ENCODE results near the gene MPV17L2.
"Not testable (repeated sequence)": the region's sequence is repeated elsewhere in the genome, so short reads cannot be mapped to it uniquely, and the experiment has no call there.

Gene MPV17L2

DNA sequence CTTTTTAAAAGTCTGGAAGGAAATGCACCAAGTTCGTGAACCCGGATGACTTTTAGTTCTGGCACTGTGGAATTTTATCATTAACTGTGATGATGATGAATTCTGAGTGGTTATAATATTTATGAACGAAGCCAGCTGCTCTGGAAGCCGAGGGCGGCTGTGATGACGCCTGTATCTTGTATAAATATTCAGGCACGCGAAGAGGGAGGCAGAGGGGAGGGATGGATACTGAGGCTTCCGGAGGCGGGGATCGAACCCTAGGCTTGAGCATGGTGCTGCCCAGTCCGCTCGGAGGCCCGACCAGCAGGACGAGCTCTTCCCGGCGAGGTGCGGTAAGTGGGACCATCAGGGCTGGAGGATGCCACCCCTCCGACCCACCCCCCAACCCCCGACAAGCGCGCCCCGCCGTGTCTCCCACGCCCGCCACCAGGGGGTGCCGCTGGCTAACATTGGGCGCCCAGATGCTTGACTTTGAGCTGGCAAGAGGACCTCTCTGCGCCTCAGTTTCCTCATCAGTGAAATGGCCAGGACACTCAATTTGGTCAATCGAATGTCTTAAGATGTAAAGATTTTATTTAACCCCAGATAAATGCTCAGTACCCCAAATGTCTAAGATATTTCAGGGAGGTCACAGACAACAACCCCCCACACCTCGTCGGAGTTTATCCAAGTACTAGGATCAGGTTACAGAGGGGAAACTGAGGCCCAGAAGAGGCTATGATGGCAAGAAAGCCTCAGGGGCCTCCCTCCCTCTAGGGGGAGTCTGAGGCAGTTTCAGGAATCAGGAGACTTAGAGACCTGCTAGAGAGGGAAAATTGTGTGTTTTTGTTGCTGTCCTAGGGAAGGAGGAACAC is 15.3 kb downstream of the MPV17L2 start:
- peak in 1 of 10 donors; percentile 32 for DNase-seq
- intact Hi-C loops (cut with DNase I) = loop anchor here (5.0 kb wide), 1 partner anchor 119 kb away; no protein-coding TSS in a partner anchor

GRCh38 chr19:18209912-18210311 is 16.9 kb downstream of the MPV17L2 start:
- not testable (repeated sequence) for DNase-seq
- intact Hi-C loops (cut with DNase I) = loop anchor here (5.0 to 10.0 kb wide), 2 partner anchors 117 to 185 kb away; partner anchors contain the start of gene LRRC25

DNA sequence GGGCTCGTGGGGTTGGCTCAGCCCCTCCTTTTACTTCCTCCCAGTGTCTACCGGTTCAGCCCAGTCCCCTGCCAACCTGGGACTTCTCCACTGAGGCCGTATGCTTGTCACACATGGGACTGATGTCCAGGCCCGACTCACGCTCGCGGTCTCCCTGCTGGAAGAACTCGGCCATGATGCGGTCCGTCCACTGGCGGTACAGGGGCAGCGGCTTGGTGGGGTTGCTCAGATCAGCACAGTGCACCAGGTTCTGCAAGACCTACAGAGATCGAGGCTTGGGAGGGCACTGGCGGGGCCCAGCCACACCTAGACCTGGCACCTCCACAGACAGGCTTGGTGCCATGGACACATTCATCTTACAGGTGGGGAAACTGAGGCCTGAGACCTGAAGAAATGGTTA is 18.7 kb downstream of the MPV17L2 start:
- DNase-seq = no peak
- intact Hi-C loops (cut with DNase I) = loop anchor here (10.0 kb wide), 1 partner anchor 183 kb away; the partner anchor contains the start of gene LRRC25

- intact Hi-C loops (cut with DNase I) = loop anchor here (10.0 kb wide), 1 partner anchor 180 kb away; the partner anchor contains the start of gene LRRC25
Measured at GRCh38 chr19:18214779-18215433, 21.9 kb downstream of the MPV17L2 start.

DNA sequence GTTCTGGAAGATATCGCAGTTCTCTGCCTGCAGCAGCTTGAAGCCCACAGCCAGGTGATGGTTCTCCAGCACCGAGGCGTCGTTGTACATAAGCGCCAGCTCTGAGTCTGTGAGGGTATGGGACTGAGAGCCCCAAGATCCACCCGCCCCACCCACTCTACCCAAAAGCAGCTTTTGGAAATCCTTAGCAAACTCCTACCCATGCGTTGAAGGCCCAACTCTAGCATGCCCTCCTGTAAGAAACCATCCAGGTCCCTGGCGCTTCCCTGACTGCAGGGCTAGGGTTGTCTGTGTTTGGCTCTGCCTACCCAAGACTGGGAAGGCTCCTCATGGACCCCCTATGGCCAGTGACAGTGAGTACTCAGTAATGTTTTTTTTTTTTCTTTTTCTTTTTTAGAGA is 23.8 kb downstream of the MPV17L2 start:
- intact Hi-C loops (cut with DNase I) = loop anchor here (10.0 kb wide), 1 partner anchor 178 kb away; the partner anchor contains the start of gene LRRC25
- no peak for DNase-seq

More at GRCh38 chr19:18214779-18215433, 21.9 kb downstream of the MPV17L2 start:
- no peak for DNase-seq

DNA sequence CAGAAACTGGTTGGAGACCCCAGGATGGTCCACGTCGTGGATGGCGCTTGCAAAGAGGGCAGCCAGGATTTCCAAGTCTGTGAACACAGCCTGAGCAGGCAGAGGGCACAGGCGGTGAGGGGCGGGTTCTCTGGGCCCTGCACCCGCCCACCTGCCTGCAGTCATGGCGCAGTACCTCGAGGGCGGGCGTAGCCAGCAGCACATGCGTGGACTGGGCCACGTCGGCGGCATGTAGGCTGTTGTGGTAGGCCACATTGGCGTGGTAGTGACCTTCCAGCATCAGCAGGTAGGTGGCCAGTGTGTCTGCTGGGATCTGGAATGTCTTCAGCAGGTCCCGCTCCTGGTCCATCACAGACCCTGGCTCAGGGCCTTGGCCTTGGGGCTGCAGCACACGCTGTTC is 25.1 kb downstream of the MPV17L2 start:
- no peak for DNase-seq
- intact Hi-C loops (cut with DNase I) = loop anchor here (10.0 kb wide), 1 partner anchor 177 kb away; the partner anchor contains the start of gene LRRC25

- no peak for DNase-seq
- intact Hi-C loops (cut with DNase I) = loop anchor here (10.0 kb wide), 1 partner anchor 176 kb away; the partner anchor contains the start of gene LRRC25
Measured at GRCh38 chr19:18218600-18218999, 25.6 kb downstream of the MPV17L2 start.

- intact Hi-C loops (cut with DNase I) = loop anchor here (10.0 kb wide), 1 partner anchor 175 kb away; the partner anchor contains the start of gene LRRC25
- no peak for DNase-seq
Measured at GRCh38 chr19:18219911-18220631, 27.1 kb downstream of the MPV17L2 start.

- intact Hi-C loops (cut with DNase I) = no loop called here
- no peak for DNase-seq
Measured at GRCh38 chr19:18220632-18221275, 27.7 kb downstream of the MPV17L2 start.

GRCh38 chr19:18221815-18222725 is 29.1 kb downstream of the MPV17L2 start:
- DNase-seq = no peak
- intact Hi-C loops (cut with DNase I) = no loop called here

- intact Hi-C loops (cut with DNase I) = no loop called here
- DNase-seq = peak in 2 of 10 donors; percentile 22 to 33
Measured at GRCh38 chr19:18223860-18224524, 31.0 kb downstream of the MPV17L2 start.

DNA sequence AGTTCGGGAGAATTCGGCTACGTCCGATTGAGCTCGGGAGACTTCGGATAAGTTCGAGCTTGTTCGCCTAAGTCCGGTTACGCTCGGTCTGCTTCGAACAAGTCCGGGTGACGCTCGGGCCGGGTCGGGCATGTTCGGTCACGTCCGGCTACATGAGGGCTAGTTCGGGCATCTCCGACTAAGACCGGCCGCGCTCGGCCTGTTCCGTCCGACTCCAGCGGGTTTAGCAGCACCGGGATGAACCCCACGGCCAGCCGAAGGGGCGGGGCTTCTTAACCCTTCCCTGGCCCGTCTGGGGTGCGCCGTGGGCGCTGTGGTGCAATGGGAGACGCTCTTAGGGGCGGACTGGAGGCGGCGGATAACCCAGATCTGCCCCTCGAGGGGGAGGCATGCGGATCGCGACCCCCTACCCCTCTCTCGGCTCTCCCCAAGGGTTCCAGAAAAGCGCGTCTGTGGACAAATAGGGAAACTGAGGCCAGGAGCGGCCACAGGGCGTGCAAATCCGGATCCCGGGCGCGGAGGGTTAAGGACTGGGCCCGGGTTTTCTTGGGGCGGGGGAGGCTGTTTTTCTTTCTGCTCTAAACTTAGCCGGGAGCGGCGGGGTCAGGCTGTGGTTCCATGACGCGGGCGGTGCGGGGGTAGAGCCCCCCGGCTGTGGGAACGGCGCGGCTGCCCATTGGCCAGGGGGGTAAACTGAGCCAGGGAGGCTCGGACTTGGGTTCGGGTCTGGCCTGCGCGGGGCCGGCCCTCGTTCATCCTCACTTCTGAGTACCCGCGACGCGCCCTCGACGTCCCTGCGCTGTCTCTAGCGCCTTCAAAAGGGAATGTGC is 31.7 kb downstream of the MPV17L2 start:
- intact Hi-C loops (cut with DNase I) = no loop called here

DNA sequence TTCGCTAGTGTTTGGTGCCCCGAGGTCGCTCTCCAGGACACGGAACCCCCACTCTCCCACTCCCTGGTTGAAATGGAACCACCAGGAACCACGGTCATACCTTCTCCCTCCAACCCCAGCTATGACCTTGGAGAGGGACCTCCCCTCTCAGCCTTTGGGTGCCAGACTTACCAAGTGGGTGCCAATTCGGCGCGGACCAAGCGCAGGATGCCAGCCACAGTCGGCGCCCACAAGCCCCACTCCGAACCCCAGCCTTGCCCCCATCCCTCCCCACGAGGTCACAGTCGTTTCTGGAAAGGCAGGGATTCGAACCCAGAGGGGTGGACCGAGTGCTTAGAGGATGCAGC is 32.3 kb downstream of the MPV17L2 start:
- no peak for DNase-seq
- intact Hi-C loops (cut with DNase I) = no loop called here

More for the DNA sequence above, 31.7 kb downstream of the MPV17L2 start:
- DNase-seq = peak; percentile 83 to 99 (median 90)

GRCh38 chr19:18225702-18226468 is 32.9 kb downstream of the MPV17L2 start, which contains the start of gene PDE4C:
TSS of gene PDE4C (minus strand) at chr19:18226438. CDS start at chr19:18226415, 23 bp downstream.
- no peak for DNase-seq
- intact Hi-C loops (cut with DNase I) = no loop called here

DNA sequence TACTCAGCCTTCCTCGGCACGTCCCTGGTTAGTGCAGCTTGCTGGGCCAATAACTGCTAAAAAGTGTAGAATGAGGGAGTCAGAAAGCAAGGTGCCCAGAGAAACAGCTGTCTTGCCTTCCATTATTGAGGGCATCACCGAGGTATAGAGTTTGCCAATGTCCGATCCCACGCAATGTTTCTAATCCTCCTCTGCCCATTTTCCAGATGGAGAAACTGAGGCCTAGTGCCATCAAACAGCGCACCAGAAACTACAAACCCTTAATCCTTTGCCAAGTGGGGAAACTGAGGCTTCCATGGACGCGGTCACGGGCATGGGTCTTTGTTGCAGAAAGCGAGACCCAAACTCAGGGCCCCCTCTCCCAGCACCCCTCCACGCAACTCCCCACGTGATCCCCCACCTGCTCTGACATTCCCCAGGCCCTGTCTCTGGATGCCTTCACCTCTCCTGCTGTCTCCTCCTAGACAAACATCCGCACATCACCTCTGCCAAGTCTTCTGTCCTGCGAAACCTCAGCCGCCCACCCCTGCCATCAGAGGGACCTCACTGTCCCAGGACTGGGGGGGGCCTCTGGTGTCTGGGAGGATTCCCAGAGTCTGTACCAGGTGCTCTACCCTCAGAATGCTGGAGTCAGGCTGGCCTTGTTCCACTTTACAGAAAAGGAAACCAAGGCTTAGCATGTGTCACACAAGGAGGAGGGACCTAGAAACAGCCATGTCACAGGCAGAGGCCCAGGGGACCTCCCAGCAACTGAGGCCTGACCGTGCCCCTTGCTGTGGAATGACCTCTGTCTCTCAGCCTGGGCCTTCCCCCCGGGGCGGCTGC is 34.1 kb downstream of the MPV17L2 start:
- DNase-seq = no peak
- intact Hi-C loops (cut with DNase I) = no loop called here

DNA sequence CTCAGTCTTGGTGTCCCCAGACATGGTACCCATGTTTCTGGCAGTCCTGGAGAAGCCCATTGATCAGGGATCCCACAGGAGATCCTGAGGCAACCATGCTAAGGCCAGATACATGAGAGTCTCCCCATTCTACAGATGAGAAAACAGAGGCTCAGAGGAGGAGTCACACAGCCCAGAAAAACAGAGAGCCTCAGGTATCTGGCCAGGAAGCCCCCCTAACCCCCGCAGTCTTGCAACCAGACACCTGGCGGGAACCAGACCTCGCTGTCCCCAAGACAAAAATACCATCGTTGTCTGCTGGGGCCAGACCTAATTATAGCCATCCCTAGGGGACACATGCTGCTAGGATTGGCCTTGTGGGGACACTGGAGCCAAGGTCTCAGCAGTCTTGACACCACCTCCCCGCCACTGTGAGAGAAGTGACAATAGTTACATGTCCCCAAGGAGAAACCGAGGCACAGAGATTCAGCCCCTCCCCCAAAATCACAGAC is 34.8 kb downstream of the MPV17L2 start:
- DNase-seq = no peak
- intact Hi-C loops (cut with DNase I) = no loop called here

Data from posterior cingulate gyrus (tissue), 11 donors.